ENCODE measurements around the gene LY6G6C.

Gene LY6G6C

GRCh38 chr6:31749301-31750036, 27.9 kb upstream of the LY6G6C start:
- Histone ChIP-seq H3F3A (ENCODE audit: control insufficient read depth, insufficient read depth) (peaks cover 10% of the 10 kb centered on the region), H4K20me1 (ENCODE audit: control insufficient read depth, insufficient read depth, low read depth, low read length) (no peaks in the 10 kb centered on the region), H3K27me3 (ENCODE audit: control insufficient read depth, low read length) (no peaks in the 10 kb centered on the region), H3K4me3 (ENCODE audit: low read length) (no peak overlapping the region), H3K9me3 (ENCODE audit: control insufficient read depth, insufficient read depth, low read length) (no peaks in the 10 kb centered on the region), H3K4me2 (ENCODE audit: low read length) (no peak overlapping the region), H3K36me3 (ENCODE audit: control insufficient read depth, low read length) (peaks cover 36% of the 10 kb centered on the region), H3K4me1 (ENCODE audit: control insufficient read depth, low read length) (0 out of 2 replicates have a peak, but pooled peaks cover 1% of the 10 kb centered on the region), H3K9me2 (replicated peaks; ENCODE audit: control insufficient read depth, low read length) (no peaks in the 10 kb centered on the region), H3K27ac (ENCODE audit: low read depth, low read length) (no peak overlapping the region), H3K79me2 (ENCODE audit: control insufficient read depth, low read length) (no peaks in the 10 kb centered on the region)
- no peak for TF ChIP-seq EZH2phosphoT487 (IDR thresholded peaks at IDR 0.05; ENCODE audit: borderline replicate concordance, low read length)
- TF ChIP-seq, protein P1, sequence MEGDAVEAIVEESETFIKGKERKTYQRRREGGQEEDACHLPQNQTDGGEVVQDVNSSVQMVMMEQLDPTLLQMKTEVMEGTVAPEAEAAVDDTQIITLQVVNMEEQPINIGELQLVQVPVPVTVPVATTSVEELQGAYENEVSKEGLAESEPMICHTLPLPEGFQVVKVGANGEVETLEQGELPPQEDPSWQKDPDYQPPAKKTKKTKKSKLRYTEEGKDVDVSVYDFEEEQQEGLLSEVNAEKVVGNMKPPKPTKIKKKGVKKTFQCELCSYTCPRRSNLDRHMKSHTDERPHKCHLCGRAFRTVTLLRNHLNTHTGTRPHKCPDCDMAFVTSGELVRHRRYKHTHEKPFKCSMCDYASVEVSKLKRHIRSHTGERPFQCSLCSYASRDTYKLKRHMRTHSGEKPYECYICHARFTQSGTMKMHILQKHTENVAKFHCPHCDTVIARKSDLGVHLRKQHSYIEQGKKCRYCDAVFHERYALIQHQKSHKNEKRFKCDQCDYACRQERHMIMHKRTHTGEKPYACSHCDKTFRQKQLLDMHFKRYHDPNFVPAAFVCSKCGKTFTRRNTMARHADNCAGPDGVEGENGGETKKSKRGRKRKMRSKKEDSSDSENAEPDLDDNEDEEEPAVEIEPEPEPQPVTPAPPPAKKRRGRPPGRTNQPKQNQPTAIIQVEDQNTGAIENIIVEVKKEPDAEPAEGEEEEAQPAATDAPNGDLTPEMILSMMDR (IDR thresholded peaks at IDR 0.05; ENCODE audit: low read depth, low read length, poor library complexity, severe bottlenecking) = no peak

DNA sequence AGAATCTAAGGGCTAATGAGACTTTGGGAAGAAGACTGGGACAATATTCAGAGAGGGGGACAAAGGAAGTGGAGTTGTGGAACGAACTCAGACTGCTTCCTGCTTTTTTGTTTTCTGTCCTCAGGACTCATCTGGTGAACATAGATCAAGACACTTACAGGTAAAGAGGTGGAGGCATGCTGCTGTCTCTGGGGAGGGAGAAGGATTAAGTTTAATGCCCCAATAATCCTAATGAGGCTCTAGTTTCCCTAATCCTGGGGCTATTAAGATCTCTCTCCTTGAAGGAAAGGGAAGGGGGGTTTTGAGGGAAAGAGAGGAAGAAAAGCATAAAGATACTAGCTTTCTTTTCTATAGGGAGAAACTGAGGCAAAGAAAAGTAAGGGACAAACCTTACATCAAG, 22.9 kb upstream of the LY6G6C start:
- Histone ChIP-seq H3K4me1 (ENCODE audit: control insufficient read depth, low read length) (peaks cover 30% of the 10 kb centered on the region), H3K4me2 (ENCODE audit: low read length) (no peak overlapping the region), H3K9me2 (replicated peaks; ENCODE audit: control insufficient read depth, low read length) (no peaks in the 10 kb centered on the region), H4K20me1 (ENCODE audit: control insufficient read depth, insufficient read depth, low read depth, low read length) (no peaks in the 10 kb centered on the region), H3K36me3 (ENCODE audit: control insufficient read depth, low read length) (peaks cover 66% of the 10 kb centered on the region), H3K4me3 (ENCODE audit: low read length) (no peak overlapping the region), H3K27me3 (ENCODE audit: control insufficient read depth, low read length) (no peaks in the 10 kb centered on the region), H3K9me3 (ENCODE audit: control insufficient read depth, insufficient read depth, low read length) (no peaks in the 10 kb centered on the region), H3K79me2 (ENCODE audit: control insufficient read depth, low read length) (peaks cover 26% of the 10 kb centered on the region), H3K27ac (ENCODE audit: low read depth, low read length) (no peak overlapping the region), H3F3A (ENCODE audit: control insufficient read depth, insufficient read depth) (0 out of 2 replicates have a peak, but pooled peaks cover 5% of the 10 kb centered on the region)
- TF ChIP-seq, protein P1 (IDR thresholded peaks at IDR 0.05; ENCODE audit: low read depth, low read length, poor library complexity, severe bottlenecking) = no peak
- no peak for TF ChIP-seq EZH2phosphoT487 (IDR thresholded peaks at IDR 0.05; ENCODE audit: borderline replicate concordance, low read length)

GRCh38 chr6:31742894-31743293, 21.3 kb upstream of the LY6G6C start:
- Histone ChIP-seq H3K79me2 (ENCODE audit: control insufficient read depth, low read length) (peaks cover 26% of the 10 kb centered on the region), H3F3A (ENCODE audit: control insufficient read depth, insufficient read depth) (peaks cover 16% of the 10 kb centered on the region), H3K9me2 (replicated peaks; ENCODE audit: control insufficient read depth, low read length) (no peaks in the 10 kb centered on the region), H3K4me3 (ENCODE audit: low read length) (no peak overlapping the region), H3K4me1 (ENCODE audit: control insufficient read depth, low read length) (peaks cover 45% of the 10 kb centered on the region), H3K36me3 (ENCODE audit: control insufficient read depth, low read length) (peaks cover 63% of the 10 kb centered on the region), H3K4me2 (ENCODE audit: low read length) (no peak overlapping the region), H3K27ac (ENCODE audit: low read depth, low read length) (no peak overlapping the region), H4K20me1 (ENCODE audit: control insufficient read depth, insufficient read depth, low read depth, low read length) (no peaks in the 10 kb centered on the region), H3K9me3 (ENCODE audit: control insufficient read depth, insufficient read depth, low read length) (no peaks in the 10 kb centered on the region), H3K27me3 (ENCODE audit: control insufficient read depth, low read length) (no peaks in the 10 kb centered on the region)
- no peak for TF ChIP-seq EZH2phosphoT487 (IDR thresholded peaks at IDR 0.05; ENCODE audit: borderline replicate concordance, low read length)
- TF ChIP-seq, protein P1 (IDR thresholded peaks at IDR 0.05; ENCODE audit: low read depth, low read length, poor library complexity, severe bottlenecking) = no peak
